Activated CD8-positive, alpha-beta memory T cell treated with anti-CD3 and anti-CD28 coated beads, Interleukin-2, amount 50 U/mL, for 24 hours (primary cell): ENCODE results near the gene CCL4.

Source experiments
- DNase-seq: peaks from one replicate; pipeline ENCODE4 v3.0.0-alpha.2; 2020; ENCODE audit errors: extremely low read depth

Gene CCL4

GRCh38 chr17:36144014-36144413 is 40.4 kb downstream of the CCL4 start:
- no peak for DNase-seq

GRCh38 chr17:36144981-36145729 is 41.5 kb downstream of the CCL4 start:
- DNase-seq: no peak

GRCh38 chr17:36147601-36148000 is 44.0 kb downstream of the CCL4 start:
- no peak for DNase-seq

GRCh38 chr17:36148559-36149295 is 45.1 kb downstream of the CCL4 start:
- peak; percentile 21 for DNase-seq

GRCh38 chr17:36149296-36149820 is 45.7 kb downstream of the CCL4 start:
- DNase-seq: no peak

GRCh38 chr17:36151891-36152638 is 48.4 kb downstream of the CCL4 start:
- DNase-seq: no peak

- DNase-seq: no peak
These were observed 49.1 kb downstream of the CCL4 start for GRCh38 chr17:36152639-36153120.

- no peak for DNase-seq
These were observed 50.4 kb downstream of the CCL4 start for GRCh38 chr17:36153895-36154610.
